NCI-H1048 (cell line): ENCODE data around the gene TRIP10.
"Not testable (repeated sequence)": the region's sequence is repeated elsewhere in the genome, so short reads cannot be mapped to it uniquely, and the experiment has no call there.

Experiments used
- DNase-seq: peaks from one replicate; lab custom pipeline; 2025; lab: John Stamatoyannopoulos, UW

The TRIP10 gene

GRCh38 chr19:6768236-6768785 lies 28.8 kb downstream of the TRIP10 start:
- no peak for DNase-seq

- no peak for DNase-seq
Observed at GRCh38 chr19:6769006-6769619, 29.6 kb downstream of the TRIP10 start.

- DNase-seq, result not testable (repeated sequence)
Observed at GRCh38 chr19:6771648-6772027, 32.2 kb downstream of the TRIP10 start.

GRCh38 chr19:6772028-6772865 lies 32.8 kb downstream of the TRIP10 start, which contains the start of gene VAV1:
Gene VAV1 (plus strand): TSS chr19:6772708. CDS start chr19:6772808, 100 bp downstream.
- no peak for DNase-seq

- no peak for DNase-seq
Observed at GRCh38 chr19:6772866-6773322, 33.4 kb downstream of the TRIP10 start.

GRCh38 chr19:6773323-6773931 lies 33.9 kb downstream of the TRIP10 start:
- DNase-seq, result no peak

GRCh38 chr19:6774821-6775707 lies 35.6 kb downstream of the TRIP10 start:
- peak; percentile 78 for DNase-seq

GRCh38 chr19:6776045-6776444 lies 36.6 kb downstream of the TRIP10 start:
- DNase-seq, result not testable (repeated sequence)

GRCh38 chr19:6776999-6777398 lies 37.5 kb downstream of the TRIP10 start:
- DNase-seq, result no peak

- DNase-seq, result no peak
Observed at GRCh38 chr19:6777434-6777833, 38.0 kb downstream of the TRIP10 start.

- DNase-seq, result no peak
Observed at GRCh38 chr19:6778386-6778785, 38.9 kb downstream of the TRIP10 start.

- DNase-seq, result no peak
Observed at GRCh38 chr19:6779206-6779605, 39.7 kb downstream of the TRIP10 start.

GRCh38 chr19:6787393-6787792 lies 47.9 kb downstream of the TRIP10 start:
- DNase-seq, result no peak

GRCh38 chr19:6788896-6789295 lies 49.4 kb downstream of the TRIP10 start:
- no peak for DNase-seq

- no peak for DNase-seq
Observed at GRCh38 chr19:6790194-6791128, 51.0 kb downstream of the TRIP10 start.

GRCh38 chr19:6791237-6791636 lies 51.8 kb downstream of the TRIP10 start:
- no peak for DNase-seq

- DNase-seq, result no peak
Observed at GRCh38 chr19:6793411-6793810, 53.9 kb downstream of the TRIP10 start.

GRCh38 chr19:6793973-6794372 lies 54.5 kb downstream of the TRIP10 start:
- no peak for DNase-seq

- no peak for DNase-seq
Observed at GRCh38 chr19:6794686-6795431, 55.4 kb downstream of the TRIP10 start.

GRCh38 chr19:6796278-6796677 lies 56.8 kb downstream of the TRIP10 start:
- DNase-seq, result no peak
